ENCODE data around the gene URB2. TPM values are rescaled to one million over a fixed set of nuclear protein-coding genes. Genes with fewer than 3 reads are reported as not detected.
"Not testable (repeated sequence)": the region's sequence is repeated elsewhere in the genome, so short reads cannot be mapped to it uniquely, and the experiment has no call there.

The URB2 gene
- total RNA-seq, 1 experiment from 2014 or later, result 20.4 TPM

GRCh38 chr1:229620876-229621275, 5.2 kb upstream of the URB2 start:
- Histone ChIP-seq H3K9ac (ENCODE audit: low read length) (no peak overlapping the region), H3K27ac (ENCODE audit: low read depth, low read length) (no peak overlapping the region), H4K20me1 (ENCODE audit: insufficient read depth) (no peaks in the 10 kb centered on the region), H3K9me2 (ENCODE audit: insufficient read depth) (no peaks in the 10 kb centered on the region), H3K79me2 (ENCODE audit: insufficient read depth, low read length) (peaks cover 94% of the 10 kb centered on the region), H3K9me3 (ENCODE audit: control insufficient read depth in 1 of 2, insufficient read depth in 1 of 2, low read depth in 1 of 2, low read length in 2 of 2) (no peaks in the 10 kb centered on the region), H3K4me1 (ENCODE audit: control insufficient read depth in 1 of 2, insufficient read depth in 2 of 2, low read length in 2 of 2) (peaks cover 8 to 12% of the 10 kb centered on the region in 2 experiments; a peak in 3 of 4 replicates), H2AFZ (ENCODE audit: low read depth, low read length, poor library complexity, severe bottlenecking) (no peak overlapping the region), H3K4me3 (replicated peaks in 1 of 2; ENCODE audit: low read depth in 1 of 2, low read length in 2 of 2) (no peak overlapping the region), H3K27me3 (ENCODE audit: insufficient read depth, low read length) (no peaks in the 10 kb centered on the region), H3K4me2 (ENCODE audit: low read length) (no peak overlapping the region), H3K36me3 (ENCODE audit: control insufficient read depth in 1 of 2, insufficient read depth in 2 of 2, low read length in 2 of 2) (no peaks in the 10 kb centered on the region)
- CTCF ChIA-PET, result no interaction called here
- POLR2A ChIA-PET, result no interaction called here
- intact Hi-C loops (cut with micrococcal nuclease), result loop anchor here (10.0 kb wide), 1 partner anchor 366 kb away; no protein-coding TSS in a partner anchor
- BruUV-seq (replicated peaks), result no TSS peak
- TF ChIP-seq SIN3A (IDR thresholded peaks at IDR 0.05; ENCODE audit: low read depth), result no peak
- no peak for TF ChIP-seq ZBTB33 (IDR thresholded peaks at IDR 0.05; ENCODE audit: extremely low read depth, insufficient replicate concordance, low read length)
- ATAC-seq (no peak), DNase-seq (ENCODE audit: low read depth, low spot score) (no peak)
- RAD21 ChIA-PET (ENCODE audit: low non-redundant PET in 1 of 2, low total read pairs in 2 of 2, uncharacterized antibody in 2 of 2, unreplicated experiment in 2 of 2), result no interaction called here

- Histone ChIP-seq H3K9me2 (ENCODE audit: insufficient read depth) (no peaks in the 10 kb centered on the region), H3K27me3 (ENCODE audit: insufficient read depth, low read length) (no peaks in the 10 kb centered on the region), H3K4me3 (replicated peaks in 1 of 2; ENCODE audit: low read depth in 1 of 2, low read length in 2 of 2) (no peak overlapping the region), H3K4me1 (ENCODE audit: control insufficient read depth in 1 of 2, insufficient read depth in 2 of 2, low read length in 2 of 2) (peaks cover 8 to 12% of the 10 kb centered on the region in 2 experiments; a peak in 3 of 4 replicates), H3K79me2 (ENCODE audit: insufficient read depth, low read length) (peaks cover 94% of the 10 kb centered on the region), H3K36me3 (ENCODE audit: control insufficient read depth in 1 of 2, insufficient read depth in 2 of 2, low read length in 2 of 2) (no peaks in the 10 kb centered on the region), H4K20me1 (ENCODE audit: insufficient read depth) (no peaks in the 10 kb centered on the region), H3K9me3 (ENCODE audit: control insufficient read depth in 1 of 2, insufficient read depth in 1 of 2, low read depth in 1 of 2, low read length in 2 of 2) (no peaks in the 10 kb centered on the region), H3K9ac (ENCODE audit: low read length) (no peak overlapping the region), H3K27ac (ENCODE audit: low read depth, low read length) (no peak overlapping the region), H2AFZ (ENCODE audit: low read depth, low read length, poor library complexity, severe bottlenecking) (no peak overlapping the region), H3K4me2 (ENCODE audit: low read length) (no peak overlapping the region)
- no peak for TF ChIP-seq POLR2AphosphoS5 (IDR thresholded peaks at IDR 0.05; ENCODE audit: low read depth, low read length)
- TF ChIP-seq EZH2 (IDR thresholded peaks at IDR 0.05), result no peak
- no peak for TF ChIP-seq YY1 (IDR thresholded peaks at IDR 0.05; ENCODE audit: extremely low read depth, insufficient replicate concordance, low read depth, low read length)
- TF ChIP-seq TCF7L2 (IDR thresholded peaks at IDR 0.05; ENCODE audit: borderline replicate concordance, extremely low read depth, insufficient read depth, insufficient read length), result no peak
- no TSS peak for BruUV-seq (replicated peaks)
- ChIA-PET POLR2A (no interaction called here), CTCF (no interaction called here), RAD21 (ENCODE audit: low non-redundant PET in 1 of 2, low total read pairs in 2 of 2, uncharacterized antibody in 2 of 2, unreplicated experiment in 2 of 2) (no interaction called here)
- no peak for DNase-seq (ENCODE audit: low read depth, low spot score)
- intact Hi-C loops (cut with micrococcal nuclease), result loop anchor here (10.0 kb wide), 1 partner anchor 367 kb away; no protein-coding TSS in a partner anchor
- ATAC-seq, result no peak
Measured at GRCh38 chr1:229621663-229622062, 4.4 kb upstream of the URB2 start.

GRCh38 chr1:229622641-229623120, 3.4 kb upstream of the URB2 start:
- H2AFZ ChIP-seq (ENCODE audit: low read depth, low read length, poor library complexity, severe bottlenecking); H3K9me3 ChIP-seq (ENCODE audit: control insufficient read depth in 1 of 2, insufficient read depth in 1 of 2, low read depth in 1 of 2, low read length in 2 of 2); RAD21 ChIA-PET (ENCODE audit: low non-redundant PET in 1 of 2, low total read pairs in 2 of 2, uncharacterized antibody in 2 of 2, unreplicated experiment in 2 of 2); DNase-seq (ENCODE audit: low read depth, low spot score); ATAC-seq; H3K36me3 ChIP-seq (ENCODE audit: control insufficient read depth in 1 of 2, insufficient read depth in 2 of 2, low read length in 2 of 2); POLR2A ChIA-PET; BruUV-seq (replicated peaks); H3K27me3 ChIP-seq (ENCODE audit: insufficient read depth, low read length); H3K9me2 ChIP-seq (ENCODE audit: insufficient read depth); H3K9ac ChIP-seq (ENCODE audit: low read length); H3K27ac ChIP-seq (ENCODE audit: low read depth, low read length); H4K20me1 ChIP-seq (ENCODE audit: insufficient read depth); H3K4me3 ChIP-seq (replicated peaks in 1 of 2; ENCODE audit: low read depth in 1 of 2, low read length in 2 of 2); H3K4me2 ChIP-seq (ENCODE audit: low read length): not testable (repeated sequence)
- H3K4me1 ChIP-seq (ENCODE audit: control insufficient read depth in 1 of 2, insufficient read depth in 2 of 2, low read length in 2 of 2), result peaks cover 11 to 18% of the 10 kb centered on the region in 2 experiments; a peak in 3 of 4 replicates
- intact Hi-C loops (cut with micrococcal nuclease), result loop anchor here (10.0 kb wide), 1 partner anchor 368 kb away; no protein-coding TSS in a partner anchor
- peaks cover 94% of the 10 kb centered on the region for H3K79me2 ChIP-seq (ENCODE audit: insufficient read depth, low read length)
- CTCF ChIA-PET, result interaction anchor here (1.4 kb wide), 1 partner anchor 64 kb away, joined by 3 read pairs; the partner anchor contains the start of gene ABCB10
